Uterus (tissue), 2 donors: ENCODE measurements around the gene APP.

Source experiments
- POLR2A ChIP-seq, 2 donors: fragments of 450-650 bp; IDR thresholded peaks; one replicate each; pipeline ENCODE4 v1.6.1; 2016; ENCODE audit warnings: antibody characterized with exemption in 2 of 2, mild to moderate bottlenecking in 1 of 2, moderate library complexity in 1 of 2
- TF ChIP-seq, protein P1 (sequence below), 4 experiments: fragments of 200-600 bp in 2 of 4; fragments of 450-650 bp in 2 of 4; sonication (generic) in 2 of 4; IDR thresholded peaks; one replicate each; pipeline ENCODE4 v1.5.1; 2016 to 2019; ENCODE audit warnings: antibody characterized with exemption in 4 of 4, mild to moderate bottlenecking in 2 of 4, moderate library complexity in 1 of 4

DNA sequence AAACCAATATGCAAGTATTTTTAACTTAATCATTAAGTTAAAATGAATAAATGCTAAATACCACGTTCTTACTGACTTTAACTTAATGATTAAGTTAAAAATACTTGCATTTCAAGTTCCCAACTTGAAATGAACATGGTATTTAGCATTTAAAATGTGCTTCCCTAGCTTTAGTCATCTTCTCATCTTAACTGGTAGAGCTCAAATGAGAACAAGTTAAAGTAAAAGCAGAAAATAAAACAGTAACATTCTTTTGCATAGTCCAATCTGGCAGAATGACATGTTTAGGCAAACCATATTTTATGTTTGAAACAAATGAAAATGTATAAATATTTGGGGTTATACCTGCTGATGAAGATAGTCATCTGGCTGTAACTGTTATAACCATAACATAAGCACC, 186.0 kb downstream of the APP start:
- TF ChIP-seq, protein P1, sequence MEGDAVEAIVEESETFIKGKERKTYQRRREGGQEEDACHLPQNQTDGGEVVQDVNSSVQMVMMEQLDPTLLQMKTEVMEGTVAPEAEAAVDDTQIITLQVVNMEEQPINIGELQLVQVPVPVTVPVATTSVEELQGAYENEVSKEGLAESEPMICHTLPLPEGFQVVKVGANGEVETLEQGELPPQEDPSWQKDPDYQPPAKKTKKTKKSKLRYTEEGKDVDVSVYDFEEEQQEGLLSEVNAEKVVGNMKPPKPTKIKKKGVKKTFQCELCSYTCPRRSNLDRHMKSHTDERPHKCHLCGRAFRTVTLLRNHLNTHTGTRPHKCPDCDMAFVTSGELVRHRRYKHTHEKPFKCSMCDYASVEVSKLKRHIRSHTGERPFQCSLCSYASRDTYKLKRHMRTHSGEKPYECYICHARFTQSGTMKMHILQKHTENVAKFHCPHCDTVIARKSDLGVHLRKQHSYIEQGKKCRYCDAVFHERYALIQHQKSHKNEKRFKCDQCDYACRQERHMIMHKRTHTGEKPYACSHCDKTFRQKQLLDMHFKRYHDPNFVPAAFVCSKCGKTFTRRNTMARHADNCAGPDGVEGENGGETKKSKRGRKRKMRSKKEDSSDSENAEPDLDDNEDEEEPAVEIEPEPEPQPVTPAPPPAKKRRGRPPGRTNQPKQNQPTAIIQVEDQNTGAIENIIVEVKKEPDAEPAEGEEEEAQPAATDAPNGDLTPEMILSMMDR (IDR thresholded peaks at IDR 0.05): no peak
- no peak for TF ChIP-seq POLR2A (IDR thresholded peaks at IDR 0.05)
